K562 (cell line): ENCODE data around the gene ZDHHC18. TPM values are rescaled to one million over a fixed set of nuclear protein-coding genes. Genes with fewer than 3 reads are reported as not detected.
A peak's percentile ranks its signal among the peaks of the same experiment; 100 is the strongest.

Source experiments
- BMI1 ChIP-seq: fragments of 150-350 bp; IDR thresholded peaks from 2 replicates; pipeline ENCODE4 v1.6.1; 2014; ENCODE audit warnings: low read length
- CXXC5 ChIP-seq: fragments of 250-450 bp; sonication (Bioruptor Pico); IDR thresholded peaks from 2 replicates; pipeline ENCODE4 v1.8.0; 2022; ENCODE audit warnings: inconsistent platforms, mild to moderate bottlenecking, moderate library complexity
- FOXA3 ChIP-seq, 2 experiments: fragments of 450-650 bp in 1 of 2; sonication (generic) in 1 of 2; formaldehyde crosslinking; IDR thresholded peaks in 1 of 2; conservative IDR thresholded peaks in 1 of 2; 2 replicates each; pipeline versions ENCODE4 v1.4.0 to v1.8.0; 2020 to 2022; ENCODE audit warnings: mild to moderate bottlenecking in 2 of 2, missing genetic modification reagents in 1 of 2
- HMGN3 ChIP-seq: IDR thresholded peaks from 2 replicates; pipeline ENCODE4 v1.6.1; 2011; ENCODE audit warnings: borderline replicate concordance, low read depth, mild to moderate bottlenecking, mixed read lengths, low read length; ENCODE audit not compliant: insufficient read length; ENCODE audit errors: extremely low read depth
- ID3 ChIP-seq, 2 experiments: fragments of 250-450 bp in 1 of 2; fragments of 450-650 bp in 1 of 2; sonication (Bioruptor Pico) in 1 of 2; IDR thresholded peaks; 2 replicates each; pipeline versions ENCODE4 v1.6.1 to v1.8.0; 2016 to 2021; ENCODE audit warnings: mild to moderate bottlenecking in 2 of 2, moderate library complexity in 2 of 2, missing compliant biosample characterization in 1 of 2, missing genetic modification characterization in 1 of 2
- KDM2B ChIP-seq: fragments of 250-450 bp; sonication (Bioruptor Pico); IDR thresholded peaks from 2 replicates; pipeline ENCODE4 v1.8.0; 2021; ENCODE audit warnings: mild to moderate bottlenecking, moderate library complexity
- MTF1 ChIP-seq: fragments of 250-450 bp; sonication (Bioruptor Pico); IDR thresholded peaks from 2 replicates; pipeline ENCODE4 v1.9.0; 2021; ENCODE audit warnings: moderate library complexity, mild to moderate bottlenecking, inconsistent platforms, borderline replicate concordance
- NFIX ChIP-seq: fragments of 250-450 bp; sonication (Bioruptor Pico); IDR thresholded peaks from 2 replicates; pipeline ENCODE4 v1.4.0; 2020; ENCODE audit warnings: low read depth, mild to moderate bottlenecking, moderate library complexity
- POLR2AphosphoS5 ChIP-seq: IDR thresholded peaks from 2 replicates; pipeline ENCODE4 v1.6.1; 2011; ENCODE audit warnings: mild to moderate bottlenecking, low read depth, low read length, moderate library complexity; ENCODE audit not compliant: control insufficient read depth, insufficient read depth
- POLR2G ChIP-seq: fragments of 200-400 bp; formaldehyde crosslinking; IDR thresholded peaks from 2 replicates; pipeline ENCODE4 v1.6.1; 2017; ENCODE audit warnings: low read depth, mild to moderate bottlenecking, antibody characterized with exemption, low read length, moderate library complexity
- POLR2H ChIP-seq: IDR thresholded peaks from 2 replicates; pipeline ENCODE4 v1.6.1; 2016; ENCODE audit warnings: missing genetic modification characterization, low read depth, mild to moderate bottlenecking, control low read depth, missing compliant biosample characterization, moderate library complexity
- SIN3B ChIP-seq: fragments of 450-650 bp; IDR thresholded peaks from 2 replicates; pipeline ENCODE4 v1.6.1; 2017; ENCODE audit warnings: low read depth, mild to moderate bottlenecking, moderate library complexity
- SMAD4 ChIP-seq: fragments of 250-450 bp; sonication (Bioruptor Pico); conservative IDR thresholded peaks from 2 replicates; pipeline ENCODE4 v1.8.0; 2021; ENCODE audit warnings: inconsistent platforms, mild to moderate bottlenecking, moderate library complexity
- TAF1 ChIP-seq: IDR thresholded peaks from 2 replicates; pipeline ENCODE4 v1.6.1; 2011; ENCODE audit warnings: mild to moderate bottlenecking, low read length, moderate library complexity; ENCODE audit not compliant: insufficient read depth, control insufficient read depth, severe bottlenecking; ENCODE audit errors: extremely low read depth
- TEAD1 ChIP-seq, 2 experiments: fragments of 450-650 bp in 1 of 2; sonication (generic) in 1 of 2; formaldehyde crosslinking; IDR thresholded peaks; 2 replicates each; pipeline versions ENCODE4 v1.4.0 to v1.8.0; 2020 to 2022; ENCODE audit warnings: mild to moderate bottlenecking in 2 of 2, missing genetic modification reagents in 1 of 2
- YY1 ChIP-seq, 3 experiments: IDR thresholded peaks; 2 replicates each; pipeline ENCODE4 v1.6.1; 2011; ENCODE audit warnings: low read length in 2 of 3, mild to moderate bottlenecking in 2 of 3, moderate library complexity in 2 of 3, borderline replicate concordance in 1 of 3, control low read depth in 1 of 3, low read depth in 1 of 3; ENCODE audit not compliant: insufficient read depth in 3 of 3, insufficient replicate concordance in 2 of 3, control insufficient read depth in 1 of 3, insufficient read length in 1 of 3; ENCODE audit errors: extremely low read depth in 1 of 3
- ZNF324 ChIP-seq: fragments of 250-450 bp; sonication (Bioruptor Pico); IDR thresholded peaks from 2 replicates; pipeline ENCODE4 v1.4.0; 2020; ENCODE audit warnings: mild to moderate bottlenecking
- polyA plus RNA-seq, 8 experiments: library from polyadenylated mRNA; depleted of rRNA in 4 of 8; stranded (reverse) in 5 of 8; unstranded in 3 of 8; fragments of >200 nt; fragmentation: Nextera tagmentation in 2 of 8; fragmentation: Illumina TruSeq in 1 of 8; extraction: Ambion mirVana in 2 of 8; extraction: Trizol in 1 of 8; gene quantifications; 2 replicates each; pipeline versions ENCODE4 v1.2.1 to v1.2.3, GENCODE V29; 2011 to 2014; ENCODE audit warnings: inconsistent platforms in 1 of 8, missing spikeins in 1 of 8
- total RNA-seq, 7 experiments: library from RNA; depleted of rRNA in 6 of 7; stranded (reverse); fragments of >200 nt in 6 of 7; fragmentation: Illumina TruSeq in 2 of 7; extraction: Trizol in 2 of 7; gene quantifications; 2 replicates each; pipeline versions ENCODE4 v1.2.1 to v1.2.3, GENCODE V29; 2011 to 2021; ENCODE audit warnings: low replicate concordance in 1 of 7
- TF ChIP-seq, protein P1 (sequence below): fragments of 450-650 bp; formaldehyde crosslinking; IDR thresholded peaks from 2 replicates; pipeline ENCODE4 v1.4.0; 2020; ENCODE audit warnings: mild to moderate bottlenecking, moderate library complexity

ZDHHC18 gene
- total and polyA plus RNA-seq, 9 of the 15 experiments (the other 6 are each of a cell fraction or from before 2014, with no cell fraction given) = 0.42 to 35.6 (median 15.8) TPM

GRCh38 chr1:26826261-26827105 is at the start of gene ZDHHC18 (continued):
- TF ChIP-seq HMGN3 (peak; percentile 27), SIN3B (0 out of 2 replicates have a peak, but pooled peaks have one; percentile 26), ZNF324 (CRISPR knock-in tag) (no peak), TEAD1 (CRISPR knock-in tag; IDR thresholded peaks at IDR 0.05) (peak in 1 of 2 experiments; percentile 21; a peak in 1 of 4 replicates), FOXA3 (CRISPR knock-in tag; conservative IDR thresholded peaks at IDR 0.05 in 1 of 2, IDR thresholded peaks at IDR 0.05 in 1 of 2) (peak in 1 of 2 experiments; percentile 27; a peak in 1 of 4 replicates), MTF1 (CRISPR knock-in tag) (no peak), SMAD4 (peak; percentile 82), TAF1 (peak; percentile 33), YY1 (IDR thresholded peaks at IDR 0.05; ENCODE audit: borderline replicate concordance in 1 of 3, control insufficient read depth in 1 of 3, extremely low read depth in 1 of 3, insufficient read depth in 3 of 3, insufficient read length in 1 of 3, insufficient replicate concordance in 2 of 3, low read depth in 1 of 3, low read length in 2 of 3) (peak in 2 of 3 experiments; percentile 64 to 67), NFIX (CRISPR knock-in tag) (no peak), POLR2G (peak; percentile 83), POLR2AphosphoS5 (peak; percentile 39; the same call in 1 of the 2 replicates), ID3 (CRISPR knock-in tag; IDR thresholded peaks at IDR 0.05) (no peak), ID3 (tag; IDR thresholded peaks at IDR 0.05) (peak; percentile 66; the same call in 1 of the 2 replicates), KDM2B (no peak), POLR2H (no peak), CXXC5 (peak; percentile 84), BMI1 (no peak)
- TF ChIP-seq, protein P1, sequence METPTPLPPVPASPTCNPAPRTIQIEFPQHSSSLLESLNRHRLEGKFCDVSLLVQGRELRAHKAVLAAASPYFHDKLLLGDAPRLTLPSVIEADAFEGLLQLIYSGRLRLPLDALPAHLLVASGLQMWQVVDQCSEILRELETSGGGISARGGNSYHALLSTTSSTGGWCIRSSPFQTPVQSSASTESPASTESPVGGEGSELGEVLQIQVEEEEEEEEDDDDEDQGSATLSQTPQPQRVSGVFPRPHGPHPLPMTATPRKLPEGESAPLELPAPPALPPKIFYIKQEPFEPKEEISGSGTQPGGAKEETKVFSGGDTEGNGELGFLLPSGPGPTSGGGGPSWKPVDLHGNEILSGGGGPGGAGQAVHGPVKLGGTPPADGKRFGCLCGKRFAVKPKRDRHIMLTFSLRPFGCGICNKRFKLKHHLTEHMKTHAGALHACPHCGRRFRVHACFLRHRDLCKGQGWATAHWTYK (CRISPR knock-in tag) = no peak
